Ascending aorta (tissue), 2 donors: ENCODE data around the gene PHACTR3. TPM values are rescaled to one million over a fixed set of nuclear protein-coding genes. Genes with fewer than 3 reads are reported as not detected.

Experiments used
- DNase-seq, 2 donors: peaks; one replicate each; pipeline ENCODE4 v3.0.0-alpha.2; 2019; ENCODE audit warnings: low spot score in 2 of 2
- H3K27ac ChIP-seq, 2 donors: fragments of 200-600 bp; sonication (generic); one replicate each; pipeline ENCODE4 v1.5.1; 2016 to 2017; ENCODE audit warnings: mild to moderate bottlenecking in 1 of 2
- H3K27me3 ChIP-seq: fragments of 200-600 bp; sonication (generic); one replicate; pipeline ENCODE4 v1.5.1; 2017
- H3K36me3 ChIP-seq, 2 donors: fragments of 200-600 bp; sonication (generic); one replicate each; pipeline ENCODE4 v1.5.1; 2016
- H3K4me1 ChIP-seq, 2 donors: fragments of 200-600 bp; sonication (generic); one replicate each; pipeline ENCODE4 v1.5.1; 2016 to 2017; ENCODE audit warnings: mild to moderate bottlenecking in 1 of 2
- H3K4me3 ChIP-seq, 2 donors: fragments of 200-600 bp; sonication (generic); one replicate each; pipeline ENCODE4 v1.5.1; 2016 to 2017; ENCODE audit warnings: mild to moderate bottlenecking in 1 of 2
- H3K9me3 ChIP-seq, 2 donors: fragments of 200-600 bp; sonication (generic); one replicate each; pipeline ENCODE4 v1.5.1; 2016
- CTCF ChIP-seq, 3 experiments: fragments of 200-600 bp in 2 of 3; fragments of 450-650 bp in 1 of 3; sonication (generic) in 2 of 3; IDR thresholded peaks; one replicate each; pipeline ENCODE4 v1.5.1; 2016 to 2019; ENCODE audit warnings: antibody characterized with exemption in 3 of 3, mild to moderate bottlenecking in 1 of 3, moderate library complexity in 1 of 3
- intact Hi-C: fragments of 100-400 bp; cut with DNase I; formaldehyde crosslinking; loops from one replicate; pipeline ENCODE4 v1.15.1; 2023
- total RNA-seq: library from RNA; depleted of rRNA; stranded (reverse); fragments of >200 nt; gene quantifications from one replicate; pipeline ENCODE4 v1.1.0, GENCODE V29; 2016

Gene PHACTR3
- total RNA-seq, 1 donor from 2014 or later, result not detected

GRCh38 chr20:59605601-59606364 lies 1.4 kb downstream of the PHACTR3 start:
- no peak for DNase-seq
- Histone ChIP-seq H3K4me1 (peaks cover 0 to 2% of the 10 kb centered on the region in 2 donors), H3K4me3 (no peak overlapping the region), H3K27ac (no peak overlapping the region), H3K27me3 (peaks cover 8% of the 10 kb centered on the region), H3K36me3 (no peaks in the 10 kb centered on the region), H3K9me3 (no peaks in the 10 kb centered on the region)
- intact Hi-C loops, result no loop called here
- TF ChIP-seq CTCF (IDR thresholded peaks at IDR 0.05), result no peak

GRCh38 chr20:59606566-59606965 lies 2.2 kb downstream of the PHACTR3 start:
- Histone ChIP-seq H3K27ac (no peak overlapping the region), H3K4me1 (peaks cover 0 to 2% of the 10 kb centered on the region in 2 donors), H3K36me3 (no peaks in the 10 kb centered on the region), H3K4me3 (no peak overlapping the region), H3K9me3 (no peaks in the 10 kb centered on the region), H3K27me3 (peaks cover 8% of the 10 kb centered on the region)
- intact Hi-C loops, result no loop called here
- no peak for DNase-seq
- TF ChIP-seq CTCF (IDR thresholded peaks at IDR 0.05), result no peak

- H3K9me3 ChIP-seq, result no peaks in the 10 kb centered on the region
- no peak for DNase-seq
- H3K4me3 ChIP-seq, result no peak overlapping the region
- H3K27ac ChIP-seq, result no peak overlapping the region
- H3K27me3 ChIP-seq, result peaks cover 8% of the 10 kb centered on the region
- peaks cover 0 to 2% of the 10 kb centered on the region in 2 donors for H3K4me1 ChIP-seq
- intact Hi-C loops, result no loop called here
- H3K36me3 ChIP-seq, result no peaks in the 10 kb centered on the region
- no peak for TF ChIP-seq CTCF (IDR thresholded peaks at IDR 0.05)
These were observed 4.1 kb downstream of the PHACTR3 start for GRCh38 chr20:59608396-59608795.

GRCh38 chr20:59608871-59609270 lies 4.5 kb downstream of the PHACTR3 start:
- H3K27ac ChIP-seq, result no peak overlapping the region
- H3K36me3 ChIP-seq, result no peaks in the 10 kb centered on the region
- peaks cover 0 to 2% of the 10 kb centered on the region in 2 donors for H3K4me1 ChIP-seq
- TF ChIP-seq CTCF (IDR thresholded peaks at IDR 0.05), result no peak
- no peak overlapping the region for H3K4me3 ChIP-seq
- H3K27me3 ChIP-seq, result peaks cover 4% of the 10 kb centered on the region
- no peaks in the 10 kb centered on the region for H3K9me3 ChIP-seq
- no peak for DNase-seq
- intact Hi-C loops, result no loop called here

GRCh38 chr20:59611286-59611685 lies 6.9 kb downstream of the PHACTR3 start:
- Histone ChIP-seq H3K9me3 (no peaks in the 10 kb centered on the region), H3K4me3 (no peak overlapping the region), H3K27me3 (no peaks in the 10 kb centered on the region), H3K36me3 (no peaks in the 10 kb centered on the region), H3K4me1 (no peaks in the 10 kb centered on the region), H3K27ac (no peak overlapping the region)
- DNase-seq, result no peak
- intact Hi-C loops, result no loop called here
- no peak for TF ChIP-seq CTCF (IDR thresholded peaks at IDR 0.05)
